Right renal pelvis (tissue), 4 donors: ENCODE data around the gene TNFRSF4. TPM values are rescaled to one million over a fixed set of nuclear protein-coding genes. Genes with fewer than 3 reads are reported as not detected.

ENCODE experiments used
- DNase-seq, 4 donors: peaks; one replicate each; pipeline ENCODE4 v3.0.0-alpha.2; 2013; ENCODE audit warnings: low read depth in 4 of 4, low spot score in 3 of 4, missing footprints in 1 of 4
- polyA plus RNA-seq, 4 donors: library from polyadenylated mRNA; unstranded; fragments of 120-200 nt; gene quantifications; one replicate each; pipeline ENCODE4 v1.2.1, GENCODE V29; 2013; ENCODE audit not compliant: insufficient read length in 4 of 4

The TNFRSF4 gene
- polyA plus RNA-seq, 4 donors = 1.6 to 2.5 (median 2.2) TPM

- DNase-seq = no peak
Measured at GRCh38 chr1:1234180-1234808, 20.3 kb upstream of the TNFRSF4 start.

- no peak for DNase-seq
Measured at GRCh38 chr1:1233567-1233892, 19.6 kb upstream of the TNFRSF4 start.

DNA sequence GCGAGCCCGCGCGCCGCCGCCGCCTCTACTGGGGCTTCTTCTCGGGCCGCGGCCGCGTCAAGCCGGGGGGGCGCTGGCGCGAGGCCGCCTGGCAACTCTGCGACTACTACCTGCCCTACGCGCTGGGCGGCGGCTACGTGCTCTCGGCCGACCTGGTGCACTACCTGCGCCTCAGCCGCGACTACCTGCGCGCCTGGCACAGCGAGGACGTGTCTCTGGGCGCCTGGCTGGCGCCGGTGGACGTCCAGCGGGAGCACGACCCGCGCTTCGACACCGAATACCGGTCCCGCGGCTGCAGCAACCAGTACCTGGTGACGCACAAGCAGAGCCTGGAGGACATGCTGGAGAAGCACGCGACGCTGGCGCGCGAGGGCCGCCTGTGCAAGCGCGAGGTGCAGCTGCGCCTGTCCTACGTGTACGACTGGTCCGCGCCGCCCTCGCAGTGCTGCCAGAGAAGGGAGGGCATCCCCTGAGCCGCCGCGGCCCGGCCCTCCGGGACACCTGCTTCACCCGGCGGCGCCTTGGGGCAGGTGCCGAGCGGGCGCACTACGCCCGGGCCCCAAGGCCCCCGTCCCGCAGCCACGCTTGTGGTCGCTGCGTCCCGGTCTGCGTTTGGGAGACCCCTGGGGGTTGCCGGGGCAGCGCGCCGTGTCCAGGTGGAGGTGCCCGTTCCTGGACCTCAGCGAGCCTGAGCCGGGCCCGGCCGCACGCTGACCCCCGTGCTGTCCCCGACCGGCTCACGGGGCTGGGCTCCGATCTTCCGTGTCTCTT, 19.0 kb upstream of the TNFRSF4 start:
- no peak for DNase-seq

DNA sequence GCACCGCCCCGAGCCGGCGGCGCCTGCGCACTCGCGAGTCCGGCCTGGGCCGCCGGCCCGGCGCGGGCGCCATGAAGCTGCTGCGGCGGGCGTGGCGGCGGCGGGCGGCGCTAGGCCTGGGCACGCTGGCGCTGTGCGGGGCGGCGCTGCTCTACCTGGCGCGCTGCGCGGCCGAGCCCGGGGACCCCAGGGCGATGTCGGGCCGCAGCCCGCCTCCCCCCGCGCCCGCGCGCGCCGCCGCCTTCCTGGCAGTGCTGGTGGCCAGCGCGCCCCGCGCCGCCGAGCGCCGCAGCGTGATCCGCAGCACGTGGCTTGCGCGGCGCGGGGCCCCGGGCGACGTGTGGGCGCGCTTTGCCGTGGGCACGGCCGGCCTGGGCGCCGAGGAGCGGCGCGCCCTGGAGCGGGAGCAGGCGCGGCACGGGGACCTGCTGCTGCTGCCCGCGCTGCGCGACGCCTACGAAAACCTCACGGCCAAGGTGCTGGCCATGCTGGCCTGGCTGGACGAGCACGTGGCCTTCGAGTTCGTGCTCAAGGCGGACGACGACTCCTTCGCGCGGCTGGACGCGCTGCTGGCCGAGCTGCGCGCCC, 18.3 kb upstream of the TNFRSF4 start, which contains the start of gene B3GALT6:
TSS of gene B3GALT6 (plus strand) at position 30 of the 588 bp plus-strand sequence. CDS start at position 72, 42 bp downstream.
- DNase-seq = no peak

- DNase-seq = peak; percentile 91 to 94 (median 92)
Measured at GRCh38 chr1:1231400-1232207, 17.7 kb upstream of the TNFRSF4 start, which contains the start of gene SDF4. SDF4 (minus strand) TSS chr1:1232001; CDS start chr1:1228772, 3,229 bp downstream.

DNA sequence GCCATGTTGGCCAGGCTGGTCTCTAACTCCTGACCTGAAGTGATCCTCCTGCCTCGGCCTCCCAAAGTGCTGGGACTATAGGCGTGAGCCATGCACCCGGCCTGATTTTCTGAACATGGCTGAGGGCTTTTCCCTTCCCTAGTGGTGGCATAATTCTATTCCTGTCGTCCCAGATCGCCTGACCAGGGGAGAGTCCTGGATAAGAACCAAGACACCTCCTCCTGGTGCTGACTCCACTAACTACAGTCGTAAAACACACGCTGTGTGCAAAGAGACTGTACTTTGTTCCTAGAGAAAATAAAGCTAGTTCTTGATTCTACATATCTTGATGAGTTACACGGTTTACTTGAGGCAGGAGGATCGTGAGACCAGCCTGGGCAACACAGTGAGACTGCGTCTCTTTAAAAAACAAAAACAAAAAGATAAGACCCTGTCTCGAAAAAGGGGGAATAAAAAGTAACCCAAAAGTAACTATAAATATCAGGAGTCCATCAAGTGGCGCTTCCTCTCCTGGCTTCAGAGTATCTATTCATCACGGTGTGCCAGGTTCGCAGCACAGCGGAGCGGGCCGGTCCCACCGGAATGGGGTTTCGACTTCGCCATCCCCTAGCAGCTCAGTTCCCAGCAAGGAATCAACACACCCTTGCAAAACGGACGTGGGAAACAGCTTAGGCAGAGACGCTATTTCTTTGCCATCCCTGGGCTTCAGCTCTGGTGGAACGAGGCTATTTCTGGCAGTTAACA, 16.9 kb upstream of the TNFRSF4 start:
- no peak for DNase-seq

- DNase-seq = no peak
Measured at GRCh38 chr1:1229770-1230169, 15.8 kb upstream of the TNFRSF4 start.

DNA sequence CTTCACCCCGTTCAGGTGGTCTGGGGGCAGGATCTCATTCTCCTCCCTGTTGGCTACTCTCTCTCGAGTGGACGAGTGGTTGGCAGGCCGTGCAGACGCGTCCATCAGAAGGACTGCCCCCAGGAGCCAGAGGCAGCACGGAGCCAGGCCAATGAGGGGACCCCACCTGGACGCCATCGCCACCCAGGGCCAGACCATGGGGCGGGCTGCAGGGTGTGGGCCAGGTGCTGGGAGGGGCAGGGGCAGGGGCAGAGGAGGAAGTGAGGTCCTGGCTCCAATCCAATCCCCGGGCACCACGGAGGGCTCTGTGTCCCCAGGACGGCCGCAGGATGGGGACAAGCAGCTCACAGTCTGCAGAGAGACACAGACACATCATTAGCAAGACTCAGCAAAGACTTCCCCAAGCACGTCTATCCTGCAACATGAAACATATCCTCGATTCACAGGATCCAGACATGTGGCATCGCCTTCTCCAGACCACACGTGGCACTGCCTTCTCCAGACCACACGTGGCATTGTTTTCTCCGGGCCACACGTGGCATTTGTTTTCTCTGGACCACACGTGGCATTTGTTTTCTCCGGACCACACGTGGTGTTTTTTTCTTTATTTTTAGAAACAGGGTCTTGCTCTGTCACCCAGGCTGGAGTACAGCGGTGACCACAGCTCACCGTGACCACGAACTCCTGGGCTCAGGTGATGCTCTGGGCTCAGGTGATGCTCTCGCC, 14.8 kb upstream of the TNFRSF4 start:
- no peak for DNase-seq

DNA sequence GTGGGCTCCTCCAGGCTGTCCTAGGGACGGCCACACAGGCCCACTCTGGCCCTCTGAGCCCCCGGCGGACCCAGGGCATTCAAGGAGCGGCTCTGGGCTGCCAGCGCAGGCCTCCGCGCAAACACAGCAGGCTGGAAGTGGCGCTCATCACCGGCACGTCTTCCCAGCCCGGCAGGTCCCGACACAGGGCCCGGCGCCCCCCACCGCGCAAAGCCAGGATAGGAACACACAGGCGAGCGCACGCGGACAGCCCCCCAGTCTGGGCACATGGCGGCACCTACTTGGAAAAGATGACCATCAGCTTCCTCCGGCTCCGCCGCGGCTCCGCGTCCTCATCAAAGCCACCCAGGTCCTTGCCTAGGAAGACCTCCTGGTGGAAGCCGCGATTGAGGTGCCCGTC, 14.2 kb upstream of the TNFRSF4 start:
- no peak for DNase-seq

DNA sequence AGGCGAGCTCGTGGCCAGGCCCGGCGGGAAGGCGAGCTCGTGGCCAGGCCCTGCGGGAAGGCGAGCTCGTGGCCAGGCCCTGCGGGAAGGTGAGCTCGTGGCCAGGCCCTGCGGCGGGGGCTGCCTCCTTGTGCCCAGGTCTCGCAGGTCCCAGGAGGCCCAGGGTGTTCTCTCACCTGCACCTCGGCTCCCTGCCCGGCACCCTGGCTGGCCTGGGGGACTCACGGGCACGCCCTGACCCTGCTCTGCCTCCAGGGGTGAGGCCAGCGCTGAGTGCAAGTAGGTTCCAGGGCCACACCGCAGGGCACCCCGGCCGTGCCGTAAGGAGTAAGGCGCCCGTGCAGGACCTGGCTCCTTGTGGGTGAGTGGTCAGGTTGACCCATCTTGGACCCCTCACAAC, 13.4 kb upstream of the TNFRSF4 start:
- DNase-seq = no peak

GRCh38 chr1:1226566-1227362, 12.8 kb upstream of the TNFRSF4 start:
- DNase-seq = no peak

- DNase-seq = no peak
Measured at GRCh38 chr1:1225913-1226312, 12.0 kb upstream of the TNFRSF4 start.

DNA sequence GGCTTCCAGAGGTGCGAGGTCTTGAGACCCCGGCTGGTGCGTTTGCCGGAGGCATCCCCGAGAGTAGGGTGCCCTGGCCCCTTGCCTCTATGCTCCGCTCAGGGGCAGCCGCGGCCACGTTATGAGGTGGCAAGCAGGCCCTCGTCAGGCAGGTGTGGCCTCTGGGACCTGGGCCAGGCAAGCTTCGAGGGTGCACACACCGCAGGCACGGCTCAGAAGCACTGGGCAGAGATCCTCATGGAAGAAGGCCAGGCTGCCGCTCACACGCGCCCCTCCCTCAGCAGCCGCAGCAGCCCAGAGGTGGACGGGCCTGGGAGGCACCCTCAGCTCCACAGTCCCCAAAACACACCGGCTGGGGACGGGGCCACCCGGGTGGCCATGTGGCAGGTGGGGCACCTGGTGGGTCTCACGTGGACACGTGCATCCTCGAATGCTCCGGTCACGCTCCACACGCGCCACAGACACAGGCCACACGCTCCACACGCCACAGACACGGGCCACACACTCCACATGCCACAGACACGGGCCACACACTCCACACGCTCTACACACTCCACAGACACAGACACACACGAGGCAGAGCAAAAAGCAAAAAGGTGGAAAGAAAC, 11.4 kb upstream of the TNFRSF4 start:
- no peak for DNase-seq

DNA sequence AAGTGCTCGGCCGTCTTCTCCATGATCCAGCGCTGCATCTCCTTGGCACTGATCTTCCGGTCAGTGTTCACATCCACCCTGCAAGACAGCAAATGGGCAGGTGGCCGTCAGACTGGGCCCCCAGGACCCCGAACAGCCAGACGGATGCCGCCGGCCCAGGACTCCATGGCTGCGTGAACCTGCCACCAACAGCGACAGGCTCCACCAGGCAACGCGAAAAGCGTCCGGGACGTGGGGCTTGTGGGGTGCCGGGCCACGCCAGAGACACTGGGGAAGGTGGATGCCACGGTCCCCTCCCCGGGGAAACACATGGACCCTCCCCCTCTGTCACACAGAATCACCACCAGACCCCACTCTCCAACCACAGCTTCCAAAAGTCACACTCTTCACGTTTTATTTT, 9.9 kb upstream of the TNFRSF4 start:
- DNase-seq = no peak

DNA sequence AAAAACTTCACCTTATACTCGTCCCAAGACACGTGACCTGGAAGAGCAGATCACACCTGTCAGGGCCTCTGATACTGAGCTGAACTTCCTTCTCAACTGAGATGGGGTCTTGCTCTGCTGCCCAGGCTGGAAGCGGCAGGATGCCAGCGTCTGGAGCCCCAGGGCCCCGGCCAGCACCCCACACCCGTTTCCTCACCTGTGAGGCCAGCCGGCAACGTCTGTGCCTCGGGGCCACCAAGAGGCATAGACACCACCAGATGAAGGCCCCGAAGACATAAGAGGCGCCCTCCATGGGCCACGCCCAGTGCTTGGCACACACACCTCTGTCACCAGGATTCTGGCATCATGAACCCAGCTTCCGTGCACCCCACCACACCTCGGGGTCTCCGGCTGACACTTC, 9.4 kb upstream of the TNFRSF4 start:
- no peak for DNase-seq

- DNase-seq = no peak
Measured at GRCh38 chr1:1222575-1223225, 8.7 kb upstream of the TNFRSF4 start.

DNA sequence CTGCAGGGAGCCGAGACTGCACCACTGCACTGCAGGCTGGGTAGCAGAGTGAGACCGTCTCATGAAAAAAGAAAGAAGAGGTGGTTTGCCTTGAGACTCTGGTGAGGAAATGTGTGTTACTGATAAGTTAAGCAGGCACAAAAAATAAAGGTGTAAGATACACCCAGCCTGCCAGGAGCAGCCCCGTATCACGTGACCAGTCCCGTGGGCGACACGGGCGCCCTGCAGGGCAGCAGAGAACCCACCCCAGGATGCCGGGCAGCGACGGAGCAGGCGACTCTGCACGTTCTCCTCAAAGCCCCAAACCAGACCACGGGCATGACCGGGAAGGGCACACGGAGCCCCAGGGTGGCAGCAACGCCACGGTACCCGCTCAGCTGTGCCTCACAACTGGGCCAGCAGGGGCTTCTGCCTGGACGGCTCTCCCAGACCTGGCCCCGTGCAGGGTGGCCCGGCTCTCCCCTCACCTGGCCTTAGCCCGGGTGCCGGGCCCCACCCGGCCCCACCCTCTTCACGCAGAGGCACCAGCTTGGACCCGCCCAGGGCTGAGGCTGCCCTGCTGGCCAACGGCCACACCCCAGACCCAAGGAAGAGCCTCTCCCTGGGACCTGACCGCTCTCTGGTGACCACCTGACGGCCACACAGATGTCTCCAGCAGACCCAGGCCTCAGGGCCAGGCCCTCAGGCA, 8.1 kb upstream of the TNFRSF4 start:
- no peak for DNase-seq
